ENCODE results near the gene HMBS.
"Not testable (repeated sequence)": the region's sequence is repeated elsewhere in the genome, so short reads cannot be mapped to it uniquely, and the experiment has no call there.

HMBS gene

GRCh38 chr11:119121811-119122124 lies 37.1 kb downstream of the HMBS start:
- no peak for DNase-seq

- no peak for DNase-seq
Measured at GRCh38 chr11:119125821-119126220, 41.1 kb downstream of the HMBS start.

GRCh38 chr11:119126675-119127268 lies 42.1 kb downstream of the HMBS start:
- DNase-seq = no peak

GRCh38 chr11:119130662-119131061 lies 46.0 kb downstream of the HMBS start:
- DNase-seq = no peak

GRCh38 chr11:119134389-119134978 lies 49.8 kb downstream of the HMBS start:
- no peak for DNase-seq

GRCh38 chr11:119139276-119139675 lies 54.6 kb downstream of the HMBS start:
- DNase-seq = not testable (repeated sequence)
